Inferior parietal cortex (tissue), 1 donor: Measurements from ENCODE around the gene MAPK14.

ENCODE experiments used
- DNase-seq: peaks from one replicate; pipeline ENCODE4 v3.0.0-alpha.2; 2016; ENCODE audit errors: extremely low spot score

Gene MAPK14

DNA sequence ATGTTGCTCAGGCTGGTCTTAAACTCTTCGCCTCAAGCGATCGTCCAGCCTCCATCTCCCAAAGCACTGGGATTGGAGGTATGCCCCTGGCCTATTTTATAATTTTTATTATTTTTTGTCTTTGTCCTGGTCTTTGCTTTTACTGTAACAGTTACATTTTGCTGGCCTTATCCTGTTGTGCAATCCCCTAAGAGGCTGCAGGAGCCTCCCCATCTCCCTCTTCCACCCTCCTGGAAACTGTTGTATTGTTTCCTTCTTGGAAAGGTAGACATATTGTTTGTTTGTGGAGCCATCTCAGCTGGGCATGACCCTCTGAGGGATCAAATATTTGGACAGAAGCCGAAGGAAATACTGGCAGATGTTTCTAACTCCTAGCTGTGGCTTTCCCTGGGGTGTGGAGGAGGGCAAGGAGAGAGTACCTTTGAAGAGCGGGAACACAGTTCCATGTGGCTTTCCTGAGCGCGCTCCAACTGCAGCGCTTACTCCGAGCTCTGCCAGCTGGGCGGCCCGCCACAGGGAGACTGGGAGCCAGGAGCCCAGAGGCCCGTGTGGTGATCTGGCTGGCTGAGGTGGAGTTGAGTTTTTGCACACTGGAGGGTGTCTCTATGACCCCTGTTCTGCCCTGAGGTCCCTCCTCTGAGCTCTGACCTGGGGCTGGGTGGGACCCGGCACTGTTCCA lies 107.6 kb downstream of the MAPK14 start:
- no peak for DNase-seq

DNA sequence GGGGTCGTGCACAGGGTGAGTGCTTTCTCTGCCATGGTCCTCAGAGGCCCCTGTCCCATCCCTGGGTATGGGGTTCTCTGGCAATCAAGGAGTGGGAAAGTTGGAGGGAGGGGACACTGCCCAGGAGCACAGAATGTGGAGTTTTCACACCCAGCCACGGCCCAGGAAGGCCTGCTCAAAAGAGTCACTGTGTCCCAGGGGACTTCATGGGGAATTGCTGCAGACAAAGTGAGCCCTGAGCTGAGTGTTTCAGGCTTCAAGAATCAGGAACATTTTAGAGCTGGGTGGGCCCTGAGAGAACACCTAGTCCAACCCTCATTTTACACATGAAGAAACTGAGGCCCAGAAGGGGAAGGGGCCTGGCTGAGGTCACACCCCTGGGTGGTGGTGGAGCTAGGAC lies 108.4 kb downstream of the MAPK14 start:
- no peak for DNase-seq

DNA sequence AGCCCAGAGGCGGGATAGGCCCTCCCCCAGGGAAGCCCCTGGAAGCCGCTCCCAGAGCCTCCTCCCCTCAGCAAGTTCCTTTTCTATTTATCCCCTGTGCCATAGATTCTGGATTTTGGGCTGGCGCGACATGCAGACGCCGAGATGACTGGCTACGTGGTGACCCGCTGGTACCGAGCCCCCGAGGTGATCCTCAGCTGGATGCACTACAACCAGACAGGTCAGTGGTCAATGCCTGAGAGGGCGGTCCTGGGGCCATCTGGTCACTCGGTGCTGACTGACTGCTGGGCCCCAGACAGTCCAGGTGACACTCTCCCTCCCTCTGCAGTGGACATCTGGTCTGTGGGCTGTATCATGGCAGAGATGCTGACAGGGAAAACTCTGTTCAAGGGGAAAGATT lies 108.9 kb downstream of the MAPK14 start:
- no peak for DNase-seq

DNA sequence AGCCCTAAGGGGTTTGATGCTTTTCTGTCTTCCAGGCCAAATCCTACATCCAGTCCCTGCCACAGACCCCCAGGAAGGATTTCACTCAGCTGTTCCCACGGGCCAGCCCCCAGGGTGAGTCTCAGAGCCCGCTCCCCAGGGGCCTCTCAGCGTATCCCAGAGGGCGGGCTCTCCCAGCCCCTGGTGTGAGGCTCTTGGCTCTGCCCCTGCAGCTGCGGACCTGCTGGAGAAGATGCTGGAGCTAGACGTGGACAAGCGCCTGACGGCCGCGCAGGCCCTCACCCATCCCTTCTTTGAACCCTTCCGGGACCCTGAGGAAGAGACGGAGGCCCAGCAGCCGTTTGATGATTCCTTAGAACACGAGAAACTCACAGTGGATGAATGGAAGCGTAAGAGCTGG lies 111.1 kb downstream of the MAPK14 start:
- no peak for DNase-seq

DNA sequence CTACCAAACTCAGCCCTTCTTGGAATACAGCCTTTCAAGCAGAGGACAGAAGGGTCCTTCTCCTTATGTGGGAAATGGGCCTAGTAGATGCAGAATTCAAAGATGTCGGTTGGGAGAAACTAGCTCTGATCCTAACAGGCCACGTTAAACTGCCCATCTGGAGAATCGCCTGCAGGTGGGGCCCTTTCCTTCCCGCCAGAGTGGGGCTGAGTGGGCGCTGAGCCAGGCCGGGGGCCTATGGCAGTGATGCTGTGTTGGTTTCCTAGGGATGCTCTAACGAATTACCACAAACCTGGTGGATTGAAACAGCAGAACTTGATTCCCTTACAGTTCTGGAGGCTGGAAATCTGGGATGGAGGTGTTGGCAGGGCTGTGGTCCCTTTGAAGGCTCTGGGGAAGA lies 111.8 kb downstream of the MAPK14 start:
- no peak for DNase-seq

DNA sequence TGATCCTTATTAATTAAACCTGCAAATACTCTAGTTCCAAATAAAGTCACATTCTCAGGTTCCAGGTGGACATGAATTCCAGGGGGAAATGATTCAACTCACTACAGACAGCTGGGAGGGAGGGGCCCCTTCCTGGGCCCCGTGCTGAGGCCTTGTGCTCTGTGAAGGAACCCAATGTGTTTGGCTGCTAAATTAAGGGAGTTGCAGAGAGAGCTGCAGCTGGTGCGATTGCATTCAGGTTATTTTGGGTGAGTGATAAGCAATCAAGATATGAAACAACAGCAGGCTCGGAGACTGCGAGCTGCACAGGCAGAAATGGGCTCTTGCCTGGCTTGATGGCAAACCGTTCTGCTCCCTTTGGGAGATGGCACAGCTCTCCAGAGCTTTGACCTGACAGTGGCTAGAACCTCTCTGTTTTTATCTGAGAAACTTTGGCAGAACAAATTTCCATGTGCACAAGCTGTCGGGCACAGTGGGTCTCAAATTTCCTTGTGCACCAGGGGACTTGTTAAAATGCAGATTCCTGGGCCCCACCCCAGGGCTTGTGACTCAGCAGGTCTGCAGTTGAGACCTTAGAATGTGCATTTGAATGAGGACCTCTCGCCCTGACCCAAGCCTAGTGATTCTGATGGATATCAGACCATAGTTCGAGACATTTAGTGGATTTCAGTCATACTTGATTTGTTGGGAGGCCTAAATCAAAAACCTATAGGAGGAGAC lies 112.5 kb downstream of the MAPK14 start:
- no peak for DNase-seq

DNA sequence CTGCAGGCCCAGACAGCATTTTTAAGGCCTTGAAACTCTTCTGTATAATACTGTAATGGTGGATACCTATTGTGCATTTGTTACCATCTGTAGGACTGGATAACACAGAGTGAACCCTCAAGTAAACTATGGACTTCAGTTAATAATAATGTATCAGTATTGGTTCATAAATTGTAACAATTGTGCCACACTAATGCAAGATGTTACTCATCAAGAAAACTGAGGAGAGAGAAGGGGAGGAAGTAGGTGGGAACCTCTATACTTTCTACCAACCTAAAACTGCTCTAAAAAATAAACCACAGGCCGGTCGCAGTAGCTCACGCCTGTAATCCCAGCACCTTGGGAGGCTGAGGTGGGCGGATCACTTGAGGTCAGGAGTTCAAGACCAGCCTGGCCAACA lies 113.5 kb downstream of the MAPK14 start:
- DNase-seq, result no peak

DNA sequence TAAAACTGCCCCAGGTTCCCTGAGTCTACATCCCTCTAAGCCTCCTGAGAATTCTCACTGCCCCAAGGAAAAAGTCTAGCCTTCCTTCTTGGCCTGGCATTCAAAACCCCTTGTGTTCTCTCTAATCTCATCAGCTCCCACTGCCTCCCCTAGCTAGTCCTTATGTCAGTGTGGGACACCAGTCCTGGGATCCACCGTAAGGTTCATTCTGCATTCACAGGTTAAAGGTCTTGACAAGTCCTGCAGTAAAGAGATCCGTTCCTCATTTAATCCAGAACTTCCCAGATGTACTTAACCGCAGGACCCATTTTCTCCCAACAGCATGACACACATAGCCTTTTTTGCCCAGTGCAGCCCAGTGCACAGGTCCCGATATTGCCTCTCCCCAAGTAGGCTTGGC lies 114.4 kb downstream of the MAPK14 start:
- DNase-seq, result no peak

DNA sequence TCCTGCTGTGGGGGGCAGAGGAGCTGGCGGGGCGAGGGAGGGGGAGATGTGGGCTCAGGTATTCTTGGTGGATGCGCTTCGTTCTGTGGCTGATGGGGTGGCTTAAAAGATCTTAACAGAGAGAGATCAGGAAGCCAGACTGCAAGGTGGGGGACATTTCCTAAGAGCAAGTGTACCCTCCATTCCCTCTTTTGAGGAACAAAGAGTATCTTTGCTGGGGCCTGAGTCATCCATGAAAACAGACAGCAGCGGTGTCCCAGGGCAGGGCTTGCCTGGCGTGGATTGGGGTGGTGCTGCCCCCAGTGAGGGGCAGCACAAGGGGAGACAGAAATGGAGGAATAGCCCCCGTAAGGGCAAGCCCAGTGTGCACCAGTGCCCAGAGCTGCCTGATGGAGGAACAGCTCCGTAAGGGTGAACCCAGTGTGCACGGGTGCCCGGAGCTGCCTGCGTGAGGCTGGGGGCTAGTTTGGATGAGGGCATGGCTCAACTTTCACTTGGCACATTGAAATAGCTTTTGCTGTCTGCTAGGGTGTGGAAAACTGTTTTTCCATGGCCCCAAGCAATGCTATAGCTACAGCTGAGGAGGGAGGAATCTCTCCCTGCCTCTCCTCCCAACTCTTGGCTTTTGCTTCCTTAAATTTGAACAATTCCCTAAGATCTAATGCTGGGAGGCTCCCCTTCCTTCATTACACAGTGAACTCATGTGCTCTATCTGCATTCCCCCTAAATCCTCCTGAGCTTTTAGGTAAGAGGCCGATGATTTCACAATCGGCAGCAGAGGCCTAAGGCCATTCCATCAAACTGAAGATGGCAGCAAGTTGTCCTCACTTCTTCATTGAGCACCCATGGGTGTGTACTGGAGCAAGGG lies 115.6 kb downstream of the MAPK14 start:
- no peak for DNase-seq

DNA sequence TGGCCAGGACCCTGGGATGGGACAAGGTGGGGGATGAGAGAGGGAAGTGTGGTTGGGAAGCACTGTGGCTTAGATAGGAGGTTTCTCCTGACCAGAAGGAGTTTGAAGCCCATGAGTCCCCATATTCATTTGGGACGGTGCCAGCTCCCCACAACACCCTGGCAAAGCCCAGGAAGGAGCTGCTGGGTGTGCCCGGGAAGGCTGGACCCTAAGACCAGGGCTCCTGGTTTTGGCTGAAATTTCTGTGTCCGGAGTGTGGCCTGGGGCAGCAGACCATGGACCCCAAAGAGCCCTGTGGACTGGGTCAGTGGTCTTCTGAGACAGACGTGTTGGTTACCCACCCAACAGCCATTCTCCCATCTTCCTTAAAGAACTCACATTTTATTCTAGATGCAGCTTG lies 117.9 kb downstream of the MAPK14 start:
- no peak for DNase-seq

DNA sequence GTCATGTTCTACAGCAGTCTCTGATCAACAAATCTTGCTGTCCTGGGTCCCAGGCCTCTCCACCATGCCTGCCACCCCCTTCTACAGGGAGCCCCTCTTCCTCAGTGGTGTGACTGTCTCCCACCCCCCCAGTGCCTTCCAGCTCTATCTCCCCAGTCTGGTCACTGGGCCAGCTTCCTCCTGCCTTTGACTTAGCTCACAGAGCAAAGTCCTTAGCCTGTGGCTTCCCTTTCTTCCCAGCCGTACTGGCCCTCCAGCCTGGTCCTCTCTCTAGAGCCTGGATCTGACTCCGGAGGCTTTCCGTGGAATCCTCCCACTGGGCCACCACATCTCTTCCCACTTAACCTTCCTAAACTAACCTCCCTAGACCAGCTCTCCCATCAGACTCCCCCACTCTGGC lies 119.7 kb downstream of the MAPK14 start:
- no peak for DNase-seq

DNA sequence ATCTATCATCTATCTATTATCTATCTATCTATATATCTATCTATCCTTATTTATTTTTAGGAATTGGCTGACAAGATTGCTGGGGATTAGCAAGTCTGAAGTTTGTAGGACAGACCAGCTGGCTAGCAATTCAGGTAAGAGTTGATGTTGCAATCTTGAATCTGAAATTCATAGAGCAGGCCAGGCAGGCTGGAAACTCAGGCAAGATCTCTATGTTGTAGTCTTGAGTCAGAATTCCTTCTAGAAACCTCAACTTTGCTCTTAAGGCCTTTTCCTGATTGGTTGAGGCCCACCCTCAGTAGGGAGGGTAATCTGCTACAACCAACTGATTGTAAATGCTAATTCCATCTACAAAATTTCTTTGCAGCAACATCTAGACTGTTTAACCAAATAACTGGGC lies 121.9 kb downstream of the MAPK14 start:
- DNase-seq, result no peak

DNA sequence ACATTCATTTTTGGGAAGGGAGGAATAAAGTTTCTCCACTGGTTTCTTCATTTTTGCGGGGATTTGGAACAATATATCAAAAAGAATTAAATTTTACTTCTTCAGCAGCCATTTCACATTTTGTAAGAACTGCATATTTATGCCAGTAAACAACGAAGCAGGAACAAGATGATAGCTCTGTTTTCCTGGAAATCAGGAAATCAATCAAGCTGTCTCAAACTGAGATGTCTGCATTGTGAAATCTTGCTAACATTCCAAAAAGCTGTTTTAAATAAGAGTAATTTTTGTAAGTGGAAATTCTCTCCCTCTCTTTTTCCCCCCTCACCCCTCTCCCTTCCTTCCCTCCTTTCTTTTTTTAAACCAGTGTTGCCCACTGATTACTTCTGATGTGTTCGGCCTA lies 122.7 kb downstream of the MAPK14 start:
- no peak for DNase-seq

DNA sequence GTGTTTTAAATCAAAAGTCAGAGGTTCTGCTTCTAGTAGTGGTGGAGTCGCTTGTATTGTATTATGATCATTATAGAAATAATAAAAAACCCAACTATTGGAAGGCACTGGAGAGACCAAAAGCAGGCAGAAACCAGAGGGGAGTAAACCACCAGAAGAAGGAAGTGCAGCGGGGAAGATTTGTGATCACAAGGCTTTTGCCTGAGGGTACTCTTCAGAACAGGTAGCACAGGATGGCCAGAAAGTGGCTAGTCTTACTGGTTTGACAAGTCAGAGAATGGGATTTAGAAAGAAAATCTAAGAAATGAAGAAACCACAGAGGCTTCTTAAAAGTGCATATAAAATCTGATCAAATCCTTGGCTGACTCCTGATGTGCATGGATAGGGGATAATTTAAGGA lies 126.7 kb downstream of the MAPK14 start:
- DNase-seq, result no peak

DNA sequence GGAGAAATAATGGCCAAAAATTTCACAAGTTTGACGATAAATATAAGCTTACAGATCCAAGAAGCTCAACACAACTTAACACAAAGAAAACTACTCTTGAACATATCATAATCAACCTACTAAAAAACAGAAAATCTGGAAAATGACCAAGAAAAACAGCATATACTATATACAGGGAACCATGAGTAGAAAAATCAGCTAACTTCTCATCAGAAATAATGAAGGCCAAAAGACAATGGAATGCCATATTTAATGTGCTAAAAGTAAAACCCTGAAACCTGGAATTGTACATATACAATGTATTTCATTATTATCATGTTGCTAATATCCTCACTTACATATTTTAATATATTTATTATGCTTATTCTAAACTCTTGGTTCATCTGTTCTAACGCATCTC lies 128.1 kb downstream of the MAPK14 start:
- DNase-seq, result no peak

DNA sequence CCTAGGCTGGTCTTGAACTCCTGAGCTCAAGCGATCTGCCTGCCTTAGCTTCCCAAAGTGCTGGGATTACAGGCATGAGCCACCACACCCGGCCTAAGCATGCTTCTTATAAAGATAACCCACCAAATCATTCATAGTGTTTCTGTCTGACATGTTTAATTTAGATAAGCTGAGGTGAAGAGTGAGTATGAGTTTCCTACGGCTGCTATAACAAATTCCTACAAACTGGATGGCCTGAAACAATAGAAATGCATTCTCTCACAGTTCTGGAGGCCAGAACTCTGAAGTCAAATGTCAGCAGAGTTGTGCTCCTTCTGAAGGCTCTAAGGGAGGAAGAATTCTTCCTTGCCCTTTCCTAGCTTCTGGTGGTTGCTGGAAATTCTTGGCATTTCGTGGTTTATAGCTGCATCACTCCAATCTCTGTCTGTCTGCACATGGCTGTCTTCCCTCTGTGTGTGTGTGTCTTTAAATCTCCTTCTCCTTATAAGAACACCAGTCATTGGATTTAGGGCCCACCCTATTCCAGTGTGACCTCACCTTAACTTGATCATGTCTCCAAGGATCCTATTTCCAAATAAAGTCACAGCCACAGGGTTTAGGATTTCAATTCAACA lies 132.6 kb downstream of the MAPK14 start:
- no peak for DNase-seq
